ENCODE results near the gene CDH13. TPM values are rescaled to one million over a fixed set of nuclear protein-coding genes. Genes with fewer than 3 reads are reported as not detected.

Gene CDH13
- total RNA-seq, 1 experiment from 2014 or later: 0.89 TPM

GRCh38 chr16:83300326-83300725, 673.6 kb downstream of the CDH13 start:
- no peak for DNase-seq
- Histone ChIP-seq H3K4me3 (no peak overlapping the region), H3K36me3 (no peaks in the 10 kb centered on the region), H3K9me3 (no peaks in the 10 kb centered on the region), H3K27me3 (no peaks in the 10 kb centered on the region)

DNA sequence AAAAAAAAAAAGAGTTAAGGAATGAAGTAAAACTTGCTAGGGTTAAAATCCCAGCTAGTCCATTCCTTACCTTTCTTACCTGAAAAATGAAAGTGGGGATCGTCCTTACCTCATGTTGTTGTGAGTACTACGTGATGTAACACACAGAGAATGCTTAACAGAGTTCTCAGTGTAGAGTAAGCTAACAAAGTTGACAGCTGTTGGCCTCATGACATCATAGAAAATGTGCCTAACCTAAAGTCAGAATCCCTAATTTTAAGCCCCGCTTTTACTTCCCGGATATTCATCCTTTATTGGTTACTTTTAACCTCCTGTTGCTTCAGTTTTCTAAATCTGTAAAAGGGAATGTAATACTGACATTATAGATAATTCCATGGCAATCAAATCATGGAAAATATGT, 675.2 kb downstream of the CDH13 start:
- no peaks in the 10 kb centered on the region for H3K36me3 ChIP-seq
- DNase-seq: no peak

GRCh38 chr16:83302853-83303252, 676.1 kb downstream of the CDH13 start:
- no peaks in the 10 kb centered on the region for H3K36me3 ChIP-seq
- no peak for DNase-seq
- H3K4me3 ChIP-seq: no peak overlapping the region
- no peaks in the 10 kb centered on the region for H3K9me3 ChIP-seq
- no peaks in the 10 kb centered on the region for H3K27me3 ChIP-seq

More for the DNA sequence above, 675.2 kb downstream of the CDH13 start:
- H3K9me3 ChIP-seq: no peaks in the 10 kb centered on the region
- H3K27me3 ChIP-seq: no peaks in the 10 kb centered on the region
- H3K4me3 ChIP-seq: no peak overlapping the region

- DNase-seq: no peak
- no peak overlapping the region for H3K4me3 ChIP-seq
- H3K36me3 ChIP-seq: no peaks in the 10 kb centered on the region
- no peaks in the 10 kb centered on the region for H3K9me3 ChIP-seq
- no peaks in the 10 kb centered on the region for H3K27me3 ChIP-seq
These were observed 678.3 kb downstream of the CDH13 start for GRCh38 chr16:83305092-83305491.

- Histone ChIP-seq H3K36me3 (no peaks in the 10 kb centered on the region), H3K27me3 (no peaks in the 10 kb centered on the region), H3K9me3 (no peaks in the 10 kb centered on the region), H3K4me3 (no peak overlapping the region)
- DNase-seq: no peak
These were observed 680.3 kb downstream of the CDH13 start for GRCh38 chr16:83306961-83307593.

- Histone ChIP-seq H3K36me3 (no peaks in the 10 kb centered on the region), H3K9me3 (no peaks in the 10 kb centered on the region), H3K27me3 (no peaks in the 10 kb centered on the region), H3K4me3 (no peak overlapping the region)
- DNase-seq: no peak
These were observed 680.8 kb downstream of the CDH13 start for GRCh38 chr16:83307594-83307992.

GRCh38 chr16:83308414-83308813, 681.6 kb downstream of the CDH13 start:
- Histone ChIP-seq H3K9me3 (no peaks in the 10 kb centered on the region), H3K36me3 (no peaks in the 10 kb centered on the region), H3K4me3 (no peak overlapping the region), H3K27me3 (no peaks in the 10 kb centered on the region)
- DNase-seq: no peak

DNA sequence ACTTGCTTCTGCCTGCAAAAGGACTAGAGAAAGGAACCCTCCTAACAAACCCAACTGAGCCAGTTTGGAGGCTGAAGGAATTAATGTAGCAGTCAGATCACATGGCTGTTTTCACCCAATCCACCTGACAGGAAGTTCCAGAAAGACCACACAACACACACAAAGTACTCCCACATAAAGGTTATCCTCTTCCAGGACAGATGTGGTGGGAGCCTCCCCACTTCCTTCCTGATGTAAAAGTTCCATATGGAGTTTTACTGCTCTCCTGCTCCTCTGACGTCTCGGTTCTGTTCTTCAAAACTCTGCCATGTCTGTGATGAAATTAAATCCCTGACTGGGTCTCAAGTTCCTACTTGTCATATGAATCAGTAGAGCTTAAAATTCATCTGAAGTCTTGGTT, 684.0 kb downstream of the CDH13 start:
- no peaks in the 10 kb centered on the region for H3K36me3 ChIP-seq
- no peak overlapping the region for H3K4me3 ChIP-seq
- H3K27me3 ChIP-seq: no peaks in the 10 kb centered on the region
- no peaks in the 10 kb centered on the region for H3K9me3 ChIP-seq
- no peak for DNase-seq

- H3K9me3 ChIP-seq: no peaks in the 10 kb centered on the region
These were observed 685.4 kb downstream of the CDH13 start for GRCh38 chr16:83312015-83312717.

DNA sequence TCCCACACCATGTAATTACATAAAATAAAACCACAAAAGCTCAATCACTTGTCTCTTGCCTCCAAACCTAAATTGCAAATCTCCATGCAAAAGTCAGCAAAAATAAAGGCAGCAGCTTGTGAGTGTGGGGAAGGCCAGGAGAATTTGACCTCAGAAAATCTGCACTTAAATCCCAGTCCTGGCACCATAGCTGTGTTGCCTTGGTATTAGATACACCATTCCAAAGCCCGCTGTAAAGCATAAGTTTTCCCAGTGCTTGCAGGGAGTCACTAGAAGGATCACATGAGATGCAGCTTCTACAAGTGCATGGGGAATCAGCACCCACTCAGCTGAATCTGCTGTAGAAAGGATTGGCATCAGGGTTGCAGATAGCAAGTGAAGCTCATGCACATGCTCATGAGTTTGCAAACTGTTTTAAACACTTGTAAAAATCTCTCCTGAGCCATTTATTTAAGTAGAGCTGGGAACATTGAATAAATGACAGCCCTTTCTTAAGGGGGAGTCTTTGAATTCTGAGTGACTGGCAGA, 686.0 kb downstream of the CDH13 start:
- no peak for DNase-seq
- H3K27me3 ChIP-seq: no peaks in the 10 kb centered on the region

More at GRCh38 chr16:83312015-83312717, 685.4 kb downstream of the CDH13 start:
- Histone ChIP-seq H3K4me3 (no peak overlapping the region), H3K36me3 (no peaks in the 10 kb centered on the region), H3K27me3 (no peaks in the 10 kb centered on the region)
- DNase-seq: no peak

GRCh38 chr16:83315271-83315670, 688.5 kb downstream of the CDH13 start:
- Histone ChIP-seq H3K36me3 (no peaks in the 10 kb centered on the region), H3K4me3 (no peak overlapping the region), H3K9me3 (no peaks in the 10 kb centered on the region), H3K27me3 (no peaks in the 10 kb centered on the region)
- no peak for DNase-seq

More for the DNA sequence above, 686.0 kb downstream of the CDH13 start:
- Histone ChIP-seq H3K9me3 (no peaks in the 10 kb centered on the region), H3K4me3 (no peak overlapping the region), H3K36me3 (no peaks in the 10 kb centered on the region)

DNA sequence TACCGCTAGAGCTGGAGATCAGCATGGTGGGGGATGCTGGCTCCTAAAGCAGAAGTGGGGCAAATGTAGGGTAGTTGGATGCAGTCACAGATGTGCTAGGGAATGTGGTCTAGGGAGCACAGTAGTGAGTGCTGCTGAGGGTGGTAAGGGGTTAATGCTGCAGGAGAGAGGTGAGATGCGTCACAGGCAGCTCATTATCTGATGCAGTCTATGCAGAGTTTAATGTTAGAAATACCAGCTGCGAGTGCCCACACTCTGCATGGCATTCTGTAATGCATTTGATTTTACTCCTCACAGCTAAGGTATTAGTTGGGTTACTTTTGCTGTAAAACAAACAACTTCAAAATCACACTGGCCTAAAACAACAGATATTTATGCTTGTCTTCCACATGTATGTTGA, 689.7 kb downstream of the CDH13 start:
- DNase-seq: no peak
- H3K27me3 ChIP-seq: no peaks in the 10 kb centered on the region
- no peaks in the 10 kb centered on the region for H3K36me3 ChIP-seq
- no peaks in the 10 kb centered on the region for H3K9me3 ChIP-seq
- H3K4me3 ChIP-seq: no peak overlapping the region

DNA sequence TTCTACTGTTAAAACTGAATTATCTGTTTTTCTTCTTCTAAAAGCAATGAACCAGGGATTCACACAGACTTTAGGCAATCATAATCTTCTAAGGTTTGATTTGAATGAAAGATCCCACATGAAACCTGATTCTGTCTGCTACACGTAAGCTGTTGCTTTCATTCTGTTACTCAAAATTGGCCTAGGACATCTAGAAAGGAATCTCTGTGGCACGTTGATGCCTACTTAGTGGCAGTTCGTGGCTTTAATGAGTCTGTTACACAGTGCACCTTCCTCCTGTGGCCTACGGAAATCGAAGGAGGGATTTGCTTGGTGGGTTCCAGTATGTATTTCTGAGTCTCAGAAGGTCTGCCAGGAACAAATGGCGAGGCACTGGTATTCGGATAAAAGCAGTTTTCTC, 691.6 kb downstream of the CDH13 start:
- Histone ChIP-seq H3K36me3 (no peaks in the 10 kb centered on the region), H3K27me3 (no peaks in the 10 kb centered on the region), H3K4me3 (no peak overlapping the region), H3K9me3 (no peaks in the 10 kb centered on the region)
- no peak for DNase-seq

GRCh38 chr16:83328936-83329335, 702.2 kb downstream of the CDH13 start:
- Histone ChIP-seq H3K4me3 (no peak overlapping the region), H3K27me3 (no peaks in the 10 kb centered on the region), H3K36me3 (no peaks in the 10 kb centered on the region), H3K9me3 (no peaks in the 10 kb centered on the region)
- no peak for DNase-seq

DNA sequence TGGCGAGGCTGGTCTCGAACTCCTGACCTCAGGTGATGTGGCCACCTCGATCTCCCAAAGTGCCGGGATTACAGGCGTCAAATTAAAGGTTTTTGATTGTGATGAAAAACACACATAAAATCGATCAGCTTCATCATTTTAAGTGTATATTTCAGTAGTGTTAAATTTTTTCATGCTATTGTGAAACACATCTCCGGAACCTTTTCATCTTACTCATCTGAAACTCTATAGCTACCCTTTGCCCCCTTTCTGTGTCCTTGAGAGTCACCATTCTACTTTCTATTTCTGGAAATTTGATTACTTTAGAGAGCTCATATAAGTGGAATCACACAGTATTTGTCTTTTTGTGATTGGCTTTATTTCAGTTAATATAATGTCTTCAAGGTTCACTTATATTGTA, 702.7 kb downstream of the CDH13 start:
- no peaks in the 10 kb centered on the region for H3K9me3 ChIP-seq
- no peaks in the 10 kb centered on the region for H3K27me3 ChIP-seq
- DNase-seq: no peak
- no peak overlapping the region for H3K4me3 ChIP-seq
- H3K36me3 ChIP-seq: no peaks in the 10 kb centered on the region

DNA sequence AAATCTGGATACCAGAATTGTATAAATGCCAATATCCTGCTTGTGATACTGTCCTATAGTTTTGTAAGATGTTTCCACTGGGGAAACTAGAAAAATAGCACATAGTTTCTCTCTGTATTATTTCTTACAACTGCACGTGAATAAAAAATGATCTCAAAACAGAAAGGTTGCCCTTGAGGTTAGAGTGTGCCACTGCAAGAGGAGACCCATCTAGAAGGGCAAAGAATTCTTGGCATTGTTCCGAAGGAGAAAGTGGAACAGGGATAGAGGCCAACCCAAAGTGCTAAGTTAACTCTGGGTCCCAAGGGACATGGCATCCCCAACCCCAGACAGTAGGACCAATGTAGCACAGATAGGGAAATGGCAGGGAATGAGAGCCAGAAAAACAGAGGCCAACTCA, 703.5 kb downstream of the CDH13 start:
- H3K4me3 ChIP-seq: no peak overlapping the region
- no peaks in the 10 kb centered on the region for H3K9me3 ChIP-seq
- no peaks in the 10 kb centered on the region for H3K36me3 ChIP-seq
- H3K27me3 ChIP-seq: no peaks in the 10 kb centered on the region
- DNase-seq: no peak

GRCh38 chr16:83335076-83335475, 708.3 kb downstream of the CDH13 start:
- no peaks in the 10 kb centered on the region for H3K36me3 ChIP-seq
- DNase-seq: no peak

GRCh38 chr16:83336603-83337002, 709.8 kb downstream of the CDH13 start:
- H3K4me3 ChIP-seq: no peak overlapping the region
- H3K27me3 ChIP-seq: no peaks in the 10 kb centered on the region
- H3K36me3 ChIP-seq: no peaks in the 10 kb centered on the region
- no peak for DNase-seq
- no peaks in the 10 kb centered on the region for H3K9me3 ChIP-seq

More at GRCh38 chr16:83335076-83335475, 708.3 kb downstream of the CDH13 start:
- H3K27me3 ChIP-seq: no peaks in the 10 kb centered on the region
- no peak overlapping the region for H3K4me3 ChIP-seq
- H3K9me3 ChIP-seq: no peaks in the 10 kb centered on the region
